ENCODE measurements around the gene ZBED1. TPM values are rescaled to one million over a fixed set of nuclear protein-coding genes. Genes with fewer than 3 reads are reported as not detected.

ZBED1 gene
- total and polyA plus RNA-seq, 9 of the 15 experiments (the other 6 are each of a cell fraction or from before 2014, with no cell fraction given): 0.61 to 27.6 (median 13.9) TPM

DNA sequence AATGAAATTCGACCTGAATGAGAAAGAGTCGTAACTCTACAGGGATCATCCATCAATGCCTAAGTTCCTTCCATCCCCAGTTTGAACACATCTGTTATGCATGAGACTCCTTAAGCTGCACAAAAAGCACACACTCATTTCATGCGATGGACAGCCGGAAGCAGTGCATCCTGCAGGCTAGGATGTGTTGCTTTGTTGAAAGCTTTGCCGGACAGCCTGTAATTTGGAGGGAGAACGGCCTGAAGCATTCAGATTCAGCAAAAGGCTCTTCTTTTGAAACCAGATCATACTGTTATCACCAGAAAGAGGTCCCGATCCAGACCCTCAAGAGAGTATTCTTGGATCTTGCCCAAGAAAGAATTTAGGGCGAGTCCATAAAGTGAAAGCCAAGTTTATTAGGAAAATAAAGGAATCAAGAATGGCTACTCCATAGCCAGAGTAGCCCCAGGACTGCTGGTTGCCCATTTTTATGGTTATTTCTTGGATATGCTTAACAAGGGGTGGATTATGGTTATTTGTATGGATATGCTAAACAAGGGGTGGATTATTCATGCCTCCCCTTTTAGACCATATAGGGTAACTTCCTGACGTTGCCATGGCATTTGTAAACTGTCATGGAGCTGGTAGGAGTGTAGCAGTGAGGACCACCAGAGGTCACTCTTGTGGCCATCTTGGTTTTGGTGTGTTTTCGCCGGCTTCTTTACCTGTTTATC, 48.1 kb upstream of the ZBED1 start:
- H3K27ac ChIP-seq (ENCODE audit: extremely low read depth, low read depth, low read length): no peak overlapping the region
- FAIRE-seq (no peak), DNase-seq (ENCODE audit: extremely low read depth in 1 of 4, low spot score in 3 of 4) (no peak), ATAC-seq (peak; percentile 51; the same call in 1 of the 3 replicates)
- BruUV-seq (replicated peaks): no TSS peak
- H3K9me3 ChIP-seq (replicated peaks; ENCODE audit: control insufficient read depth, insufficient read depth, low read depth, low read length): no peaks in the 10 kb centered on the region
- no peaks in the 10 kb centered on the region for H3K36me3 ChIP-seq (ENCODE audit: control insufficient read depth, insufficient read depth, low read length)
- ChIA-PET CTCF (ENCODE audit: low intra/inter-chr PET ratio) (no interaction called here), POLR2A (no interaction called here)
- no peak overlapping the region; the same call in 1 of the 2 replicates for H2AFZ ChIP-seq (ENCODE audit: low read depth, low read length)
- H3K79me2 ChIP-seq (ENCODE audit: control insufficient read depth, insufficient read depth, low read length): no peaks in the 10 kb centered on the region
- WGBS (ENCODE audit: insufficient coverage, low coverage, missing lambda C conversion rate): 9% methylated on average over 10 of the region's 11 CpGs
- no peak overlapping the region for H3K9ac ChIP-seq (ENCODE audit: insufficient read depth in 1 of 2, low read depth in 2 of 2, low read length in 2 of 2)
- no peaks in the 10 kb centered on the region for H3K9me1 ChIP-seq (ENCODE audit: control insufficient read depth, insufficient read depth, low read length)
- H4K20me1 ChIP-seq (replicated peaks; ENCODE audit: control insufficient read depth, insufficient read depth, low read length): no peaks in the 10 kb centered on the region
- TF ChIP-seq POU5F1 (IDR thresholded peaks at IDR 0.05; ENCODE audit: borderline replicate concordance, low read depth, low read length, partially characterized antibody) (no peak), YY1 (IDR thresholded peaks at IDR 0.05; ENCODE audit: borderline replicate concordance in 1 of 3, control insufficient read depth in 1 of 3, extremely low read depth in 1 of 3, insufficient read depth in 3 of 3, insufficient read length in 1 of 3, insufficient replicate concordance in 2 of 3, low read depth in 1 of 3, low read length in 2 of 3) (peak in 1 of 3 experiments; percentile 56), HCFC1 (IDR thresholded peaks at IDR 0.05; ENCODE audit: low read depth, low read length) (no peak), RFX1 (IDR thresholded peaks at IDR 0.05) (peak; percentile 82), SRF (CRISPR knock-in tag; IDR thresholded peaks at IDR 0.05) (peak in 1 of 2 experiments; percentile 90; a peak in 2 of 4 replicates), RAD21 (CRISPR knock-in tag; conservative IDR thresholded peaks at IDR 0.05 in 1 of 2, IDR thresholded peaks at IDR 0.05 in 1 of 2) (peak in 1 of 2 experiments; percentile 8; a peak in 1 of 4 replicates), NR2F6 (CRISPR knock-in tag; IDR thresholded peaks at IDR 0.05) (no peak), CREBBP (IDR thresholded peaks at IDR 0.05; ENCODE audit: low read depth, low read length) (no peak), COPS2 (conservative IDR thresholded peaks at IDR 0.05) (no peak)
- TF ChIP-seq, protein P1, sequence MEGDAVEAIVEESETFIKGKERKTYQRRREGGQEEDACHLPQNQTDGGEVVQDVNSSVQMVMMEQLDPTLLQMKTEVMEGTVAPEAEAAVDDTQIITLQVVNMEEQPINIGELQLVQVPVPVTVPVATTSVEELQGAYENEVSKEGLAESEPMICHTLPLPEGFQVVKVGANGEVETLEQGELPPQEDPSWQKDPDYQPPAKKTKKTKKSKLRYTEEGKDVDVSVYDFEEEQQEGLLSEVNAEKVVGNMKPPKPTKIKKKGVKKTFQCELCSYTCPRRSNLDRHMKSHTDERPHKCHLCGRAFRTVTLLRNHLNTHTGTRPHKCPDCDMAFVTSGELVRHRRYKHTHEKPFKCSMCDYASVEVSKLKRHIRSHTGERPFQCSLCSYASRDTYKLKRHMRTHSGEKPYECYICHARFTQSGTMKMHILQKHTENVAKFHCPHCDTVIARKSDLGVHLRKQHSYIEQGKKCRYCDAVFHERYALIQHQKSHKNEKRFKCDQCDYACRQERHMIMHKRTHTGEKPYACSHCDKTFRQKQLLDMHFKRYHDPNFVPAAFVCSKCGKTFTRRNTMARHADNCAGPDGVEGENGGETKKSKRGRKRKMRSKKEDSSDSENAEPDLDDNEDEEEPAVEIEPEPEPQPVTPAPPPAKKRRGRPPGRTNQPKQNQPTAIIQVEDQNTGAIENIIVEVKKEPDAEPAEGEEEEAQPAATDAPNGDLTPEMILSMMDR (IDR thresholded peaks at IDR 0.05 in 2 of 3, conservative IDR thresholded peaks at IDR 0.05 in 1 of 3; ENCODE audit: insufficient read depth in 2 of 3, low read depth in 1 of 3, low read length in 3 of 3): peak in 2 of 3 experiments; percentile 19 to 20; a peak in 1 of 6 replicates
- intact Hi-C loops (cut with micrococcal nuclease) (no loop called here), in situ Hi-C loops (cut with MboI) (no loop called here)
- no peaks in the 10 kb centered on the region; a peak in 1 of 5 replicates for H3K4me1 ChIP-seq (replicated peaks in 1 of 2; ENCODE audit: control insufficient read depth in 2 of 2, insufficient read depth in 2 of 2, low read length in 2 of 2)
- no peak overlapping the region for H3K4me3 ChIP-seq
- peaks cover 0 to 12% of the 10 kb centered on the region in 2 experiments; a peak in 3 of 5 replicates for H3K27me3 ChIP-seq (ENCODE audit: control insufficient read depth in 2 of 2, insufficient read depth in 2 of 2, low read length in 2 of 2)
- H3K4me2 ChIP-seq (ENCODE audit: insufficient read depth, low read length): no peak overlapping the region
